Panc1 (cell line): ENCODE measurements around the gene EMP2. TPM values are rescaled to one million over a fixed set of nuclear protein-coding genes. Genes with fewer than 3 reads are reported as not detected.

Source experiments
- ATAC-seq: fragments of 200-7000 bp; cut with Tn5 transposase; 2 replicates; pipeline ENCODE4 v1.9.1; 2020; ENCODE audit warnings: mild to moderate bottlenecking, moderate library complexity
- BruUV-seq: library from RNA; stranded (reverse); fragments of 400-500 nt; replicated peaks from 2 replicates; lab custom pipeline; 2021; lab: Mats Ljungman, UMichigan
- CTCF ChIA-PET: fragments of 300-600 bp; sonication (Branson Sonifier 250); formaldehyde crosslinking; loops from one replicate; lab custom pipeline; 2022; ENCODE audit warnings: antibody characterized with exemption; lab: Charles Lee
- POLR2A ChIA-PET: fragments of 300-600 bp; sonication (Branson Sonifier 250); formaldehyde crosslinking; loops from one replicate; lab custom pipeline; 2022; ENCODE audit warnings: antibody characterized with exemption; lab: Charles Lee
- DNase-seq: peaks from one replicate; pipeline ENCODE4 v3.0.0-alpha.2; 2010; ENCODE audit warnings: low read depth, low spot score
- H3K27ac ChIP-seq: 2 replicates; pipeline ENCODE4 v1.5.1; 2011; ENCODE audit warnings: mild to moderate bottlenecking, low read length, inconsistent platforms
- H3K27me3 ChIP-seq: fragments of 200-500 bp; sonication (Bioruptor generic); 2 replicates; pipeline ENCODE4 v1.6.0; 2014; ENCODE audit warnings: low read length, inconsistent platforms; ENCODE audit not compliant: control insufficient read depth, insufficient read depth
- H3K36me3 ChIP-seq: fragments of 200-500 bp; sonication (Bioruptor generic); 2 replicates; pipeline ENCODE4 v1.5.1; 2014; ENCODE audit warnings: inconsistent platforms, mild to moderate bottlenecking, low read length, moderate library complexity; ENCODE audit not compliant: control insufficient read depth, insufficient read depth
- H3K4me1 ChIP-seq: 2 replicates; pipeline ENCODE4 v1.5.1; 2011; ENCODE audit warnings: inconsistent platforms, mild to moderate bottlenecking, low read length, moderate library complexity; ENCODE audit not compliant: control insufficient read depth, insufficient read depth
- H3K4me3 ChIP-seq, 2 experiments: 2 replicates each; pipeline ENCODE4 v1.5.1; 2011 to 2012; ENCODE audit warnings: low read depth in 2 of 2, low read length in 2 of 2, mild to moderate bottlenecking in 2 of 2, inconsistent platforms in 1 of 2, moderate library complexity in 1 of 2
- H3K9me3 ChIP-seq: fragments of 200-500 bp; sonication (Bioruptor generic); 2 replicates; pipeline ENCODE4 v1.5.1; 2014; ENCODE audit warnings: low read depth, mild to moderate bottlenecking, inconsistent platforms, low read length, moderate library complexity; ENCODE audit not compliant: control insufficient read depth, insufficient read depth
- POLR2AphosphoS5 ChIP-seq: IDR thresholded peaks from 2 replicates; pipeline ENCODE4 v1.6.1; 2012; ENCODE audit warnings: mild to moderate bottlenecking, low read depth, low read length, moderate library complexity
- SIN3A ChIP-seq: IDR thresholded peaks from 2 replicates; pipeline ENCODE4 v1.6.1; 2012; ENCODE audit warnings: low read depth, mild to moderate bottlenecking, low read length, moderate library complexity, borderline replicate concordance; ENCODE audit not compliant: insufficient read depth
- TCF7L2 ChIP-seq: IDR thresholded peaks from 2 replicates; pipeline ENCODE4 v1.6.1; 2011; ENCODE audit warnings: mild to moderate bottlenecking, low read depth, low read length, inconsistent platforms
- in situ Hi-C: cut with HindIII; loops from 2 replicates; pipeline ENCODE4 v1.10.0; 2016; ENCODE audit warnings: low sequenced_read_pairs, low pct_unique_long_range_greater_than_20kb
- intact Hi-C: fragments of 100-400 bp; cut with micrococcal nuclease; formaldehyde crosslinking; loops from one replicate; pipeline ENCODE4 v1.10.0; 2022; ENCODE audit not compliant: unreplicated experiment
- total RNA-seq: library from RNA; stranded (reverse); gene quantifications from one replicate; pipeline ENCODE4 v1.2.1, GENCODE V29; 2021; ENCODE audit not compliant: unreplicated experiment
- TF ChIP-seq, protein P1 (sequence below): fragments of 450-650 bp; IDR thresholded peaks from 2 replicates; pipeline ENCODE4 v1.5.1; 2017; ENCODE audit warnings: mild to moderate bottlenecking
- TF ChIP-seq, protein P2 (sequence below), 2 experiments: IDR thresholded peaks; 2 replicates each; pipeline ENCODE4 v1.6.1; 2011 to 2012; ENCODE audit warnings: low read depth in 2 of 2, control low read depth in 1 of 2, low read length in 1 of 2, mild to moderate bottlenecking in 1 of 2, moderate library complexity in 1 of 2; ENCODE audit not compliant: insufficient read depth in 1 of 2

Gene EMP2
- total RNA-seq, 1 experiment from 2014 or later, result 13.8 TPM

DNA sequence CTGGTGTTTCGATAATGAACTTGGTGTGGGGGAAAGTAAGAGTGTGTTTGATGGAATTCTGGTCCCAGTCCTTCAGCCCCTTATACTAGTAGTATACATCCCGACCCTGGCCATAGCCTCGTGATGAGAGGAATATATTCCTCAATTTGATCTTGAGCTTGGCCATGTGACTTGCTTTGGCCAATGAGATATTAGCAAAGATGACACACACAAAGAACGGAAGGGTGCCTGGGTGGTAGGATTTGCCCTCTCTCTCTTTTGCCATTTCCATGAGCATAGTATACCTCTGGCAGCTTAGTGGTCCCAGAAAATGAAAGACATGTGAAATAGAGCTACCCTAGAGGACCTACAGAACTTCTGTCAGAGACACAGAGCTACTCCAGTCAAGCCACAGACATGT lies 2.9 kb upstream of the EMP2 start:
- POLR2A ChIA-PET, result no interaction called here
- in situ Hi-C loops (no loop called here), intact Hi-C loops (loop anchor here (10.0 kb wide), 1 partner anchor 58 kb away; no protein-coding TSS in a partner anchor)
- CTCF ChIA-PET, result no interaction called here
- DNase-seq, result no peak
- Histone ChIP-seq H3K9me3 (no peaks in the 10 kb centered on the region), H3K4me3 (no peak overlapping the region), H3K27me3 (peaks cover 12% of the 10 kb centered on the region), H3K36me3 (no peaks in the 10 kb centered on the region), H3K4me1 (peaks cover 7% of the 10 kb centered on the region; the same call in 1 of the 2 replicates), H3K27ac (no peak overlapping the region)
- TF ChIP-seq POLR2AphosphoS5, result no peak
- no peak for TF ChIP-seq SIN3A
- TF ChIP-seq TCF7L2, result no peak
- TF ChIP-seq, protein P1, sequence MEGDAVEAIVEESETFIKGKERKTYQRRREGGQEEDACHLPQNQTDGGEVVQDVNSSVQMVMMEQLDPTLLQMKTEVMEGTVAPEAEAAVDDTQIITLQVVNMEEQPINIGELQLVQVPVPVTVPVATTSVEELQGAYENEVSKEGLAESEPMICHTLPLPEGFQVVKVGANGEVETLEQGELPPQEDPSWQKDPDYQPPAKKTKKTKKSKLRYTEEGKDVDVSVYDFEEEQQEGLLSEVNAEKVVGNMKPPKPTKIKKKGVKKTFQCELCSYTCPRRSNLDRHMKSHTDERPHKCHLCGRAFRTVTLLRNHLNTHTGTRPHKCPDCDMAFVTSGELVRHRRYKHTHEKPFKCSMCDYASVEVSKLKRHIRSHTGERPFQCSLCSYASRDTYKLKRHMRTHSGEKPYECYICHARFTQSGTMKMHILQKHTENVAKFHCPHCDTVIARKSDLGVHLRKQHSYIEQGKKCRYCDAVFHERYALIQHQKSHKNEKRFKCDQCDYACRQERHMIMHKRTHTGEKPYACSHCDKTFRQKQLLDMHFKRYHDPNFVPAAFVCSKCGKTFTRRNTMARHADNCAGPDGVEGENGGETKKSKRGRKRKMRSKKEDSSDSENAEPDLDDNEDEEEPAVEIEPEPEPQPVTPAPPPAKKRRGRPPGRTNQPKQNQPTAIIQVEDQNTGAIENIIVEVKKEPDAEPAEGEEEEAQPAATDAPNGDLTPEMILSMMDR, result no peak
- TF ChIP-seq, protein P2, sequence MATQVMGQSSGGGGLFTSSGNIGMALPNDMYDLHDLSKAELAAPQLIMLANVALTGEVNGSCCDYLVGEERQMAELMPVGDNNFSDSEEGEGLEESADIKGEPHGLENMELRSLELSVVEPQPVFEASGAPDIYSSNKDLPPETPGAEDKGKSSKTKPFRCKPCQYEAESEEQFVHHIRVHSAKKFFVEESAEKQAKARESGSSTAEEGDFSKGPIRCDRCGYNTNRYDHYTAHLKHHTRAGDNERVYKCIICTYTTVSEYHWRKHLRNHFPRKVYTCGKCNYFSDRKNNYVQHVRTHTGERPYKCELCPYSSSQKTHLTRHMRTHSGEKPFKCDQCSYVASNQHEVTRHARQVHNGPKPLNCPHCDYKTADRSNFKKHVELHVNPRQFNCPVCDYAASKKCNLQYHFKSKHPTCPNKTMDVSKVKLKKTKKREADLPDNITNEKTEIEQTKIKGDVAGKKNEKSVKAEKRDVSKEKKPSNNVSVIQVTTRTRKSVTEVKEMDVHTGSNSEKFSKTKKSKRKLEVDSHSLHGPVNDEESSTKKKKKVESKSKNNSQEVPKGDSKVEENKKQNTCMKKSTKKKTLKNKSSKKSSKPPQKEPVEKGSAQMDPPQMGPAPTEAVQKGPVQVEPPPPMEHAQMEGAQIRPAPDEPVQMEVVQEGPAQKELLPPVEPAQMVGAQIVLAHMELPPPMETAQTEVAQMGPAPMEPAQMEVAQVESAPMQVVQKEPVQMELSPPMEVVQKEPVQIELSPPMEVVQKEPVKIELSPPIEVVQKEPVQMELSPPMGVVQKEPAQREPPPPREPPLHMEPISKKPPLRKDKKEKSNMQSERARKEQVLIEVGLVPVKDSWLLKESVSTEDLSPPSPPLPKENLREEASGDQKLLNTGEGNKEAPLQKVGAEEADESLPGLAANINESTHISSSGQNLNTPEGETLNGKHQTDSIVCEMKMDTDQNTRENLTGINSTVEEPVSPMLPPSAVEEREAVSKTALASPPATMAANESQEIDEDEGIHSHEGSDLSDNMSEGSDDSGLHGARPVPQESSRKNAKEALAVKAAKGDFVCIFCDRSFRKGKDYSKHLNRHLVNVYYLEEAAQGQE (IDR thresholded peaks at IDR 0.05; ENCODE audit: insufficient read depth in 1 of 2, low read depth in 2 of 2, low read length in 1 of 2), result no peak
- BruUV-seq, result no TSS peak
- no peak for ATAC-seq

DNA sequence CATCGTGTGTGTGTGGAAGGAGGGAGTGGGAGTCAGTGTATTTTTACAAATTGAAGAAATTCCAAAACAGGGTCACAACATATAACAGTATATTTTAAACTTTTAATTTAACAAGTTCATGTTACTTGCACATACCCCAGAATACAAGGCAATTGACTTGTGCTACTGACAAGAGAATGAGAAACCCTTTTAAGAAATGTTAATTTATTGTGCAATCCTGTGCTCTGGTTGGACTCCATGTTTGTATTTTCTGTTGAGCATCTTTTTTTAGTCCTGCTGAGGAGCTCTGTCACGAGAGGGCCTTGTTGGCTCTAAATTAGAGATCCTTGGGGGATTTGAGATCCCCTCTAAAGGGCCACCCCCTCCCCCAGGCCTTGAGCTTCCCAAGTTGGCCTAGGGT lies 1.1 kb upstream of the EMP2 start:
- BruUV-seq, result no TSS peak
- peaks cover 7% of the 10 kb centered on the region; the same call in 1 of the 2 replicates for H3K4me1 ChIP-seq
- POLR2A ChIA-PET, result no interaction called here
- H3K9me3 ChIP-seq, result no peaks in the 10 kb centered on the region
- TF ChIP-seq, protein P1, result no peak
- no peak for TF ChIP-seq SIN3A
- TF ChIP-seq POLR2AphosphoS5, result no peak
- TF ChIP-seq, protein P2 (IDR thresholded peaks at IDR 0.05; ENCODE audit: insufficient read depth in 1 of 2, low read depth in 2 of 2, low read length in 1 of 2), result no peak
- no peak for TF ChIP-seq TCF7L2
- intact Hi-C loops (loop anchor here (10.0 kb wide), 1 partner anchor 57 kb away; no protein-coding TSS in a partner anchor), in situ Hi-C loops (no loop called here)
- no peaks in the 10 kb centered on the region for H3K36me3 ChIP-seq
- H3K4me3 ChIP-seq, result no peak overlapping the region
- peaks cover 8% of the 10 kb centered on the region for H3K27me3 ChIP-seq
- no peak for ATAC-seq
- CTCF ChIA-PET, result interaction anchor here (0.5 kb wide), 1 partner anchor 156 kb away, joined by 5 read pairs; no protein-coding TSS in a partner anchor
- no peak for DNase-seq
- no peak overlapping the region for H3K27ac ChIP-seq
